SK-N-SH (cell line): ENCODE data around the gene TTC28.

Source experiments
- CTCF ChIP-seq: fragments of 200-600 bp; sonication (generic); IDR thresholded peaks from 2 replicates; pipeline ENCODE4 v1.6.1; 2017; ENCODE audit warnings: antibody characterized with exemption, mild to moderate bottlenecking, moderate library complexity
- EP300 ChIP-seq, 2 experiments: IDR thresholded peaks; 2 replicates each; pipeline versions ENCODE4 v1.4.0 to v1.6.1; 2012; ENCODE audit warnings: borderline replicate concordance in 1 of 2, low read depth in 1 of 2, low read length in 1 of 2
- MXI1 ChIP-seq: IDR thresholded peaks from 2 replicates; pipeline ENCODE4 v1.6.1; 2012; ENCODE audit warnings: mild to moderate bottlenecking, low read depth, low read length, improper control_type of control experiment
- SIN3A ChIP-seq: IDR thresholded peaks from 2 replicates; pipeline ENCODE4 v1.6.1; 2012; ENCODE audit warnings: low read depth, mild to moderate bottlenecking, low read length, moderate library complexity, borderline replicate concordance
- TAF1 ChIP-seq: IDR thresholded peaks from 2 replicates; pipeline ENCODE4 v1.6.1; 2012; ENCODE audit warnings: low read depth, mild to moderate bottlenecking, low read length, moderate library complexity, borderline replicate concordance
- TF ChIP-seq, protein P1 (sequence below): IDR thresholded peaks from 2 replicates; pipeline ENCODE4 v1.4.0; 2012; ENCODE audit warnings: low read depth, borderline replicate concordance

DNA sequence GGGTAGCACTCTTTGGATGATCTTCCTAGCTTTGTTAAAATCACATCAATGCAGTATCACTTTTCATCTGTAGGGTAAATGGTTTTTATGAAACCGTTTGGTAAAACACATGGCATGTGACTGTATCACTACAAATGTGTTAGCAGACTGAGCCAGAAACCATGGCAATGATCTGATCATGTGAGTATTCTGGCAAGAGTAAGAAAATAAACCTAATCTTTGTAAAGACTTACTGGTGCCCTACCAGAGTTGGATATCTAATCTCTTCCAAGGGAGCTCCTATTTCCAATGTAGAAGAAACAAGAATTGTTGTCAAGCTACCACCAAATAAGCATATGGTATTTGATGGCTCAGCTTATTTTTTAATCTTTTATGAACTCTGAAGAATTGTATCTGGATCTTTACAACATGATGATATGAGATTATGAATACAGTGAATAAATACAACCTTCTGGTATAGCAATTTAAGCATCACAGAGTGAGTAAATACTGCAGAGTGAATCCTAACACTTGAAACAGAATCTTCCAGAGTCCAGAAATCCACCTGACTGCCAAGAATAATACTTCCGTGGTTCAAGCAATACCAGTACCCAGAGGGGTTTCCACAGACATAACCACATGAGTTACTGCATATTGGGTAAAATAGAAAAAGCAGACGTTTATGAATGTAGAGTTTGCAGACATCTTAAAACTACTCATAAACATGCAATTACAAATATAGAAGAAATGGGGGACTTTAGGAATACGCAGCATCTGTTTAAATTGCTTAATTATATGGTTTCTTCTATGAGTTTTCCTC is 238.8 kb downstream of the TTC28 start:
- TF ChIP-seq SIN3A (no peak), EP300 (IDR thresholded peaks at IDR 0.05; ENCODE audit: borderline replicate concordance in 1 of 2, low read depth in 1 of 2, low read length in 1 of 2) (no peak), CTCF (no peak), MXI1 (0 out of 2 replicates have a peak, but pooled peaks have one; percentile 31), TAF1 (no peak)
- TF ChIP-seq, protein P1, sequence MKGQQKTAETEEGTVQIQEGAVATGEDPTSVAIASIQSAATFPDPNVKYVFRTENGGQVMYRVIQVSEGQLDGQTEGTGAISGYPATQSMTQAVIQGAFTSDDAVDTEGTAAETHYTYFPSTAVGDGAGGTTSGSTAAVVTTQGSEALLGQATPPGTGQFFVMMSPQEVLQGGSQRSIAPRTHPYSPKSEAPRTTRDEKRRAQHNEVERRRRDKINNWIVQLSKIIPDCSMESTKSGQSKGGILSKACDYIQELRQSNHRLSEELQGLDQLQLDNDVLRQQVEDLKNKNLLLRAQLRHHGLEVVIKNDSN, result no peak
